Tibial nerve (tissue), 4 donors: ENCODE data around the gene RNF8.

ENCODE experiments used
- EP300 ChIP-seq, 2 donors: sonication (generic); formaldehyde crosslinking; IDR thresholded peaks; one replicate each; pipeline ENCODE4 v1.6.1; 2017; ENCODE audit warnings: antibody characterized with exemption in 2 of 2, mild to moderate bottlenecking in 1 of 2
- POLR2A ChIP-seq, 2 donors: fragments of 450-650 bp; IDR thresholded peaks; one replicate each; pipeline ENCODE4 v1.6.1; 2017; ENCODE audit warnings: antibody characterized with exemption in 2 of 2, mild to moderate bottlenecking in 2 of 2, moderate library complexity in 2 of 2
- TF ChIP-seq, protein P1 (sequence below), 5 experiments: fragments of 200-600 bp in 3 of 5; fragments of 450-650 bp in 2 of 5; sonication (generic) in 3 of 5; IDR thresholded peaks; one replicate each; pipeline ENCODE4 v1.5.1; 2016 to 2019; ENCODE audit warnings: antibody characterized with exemption in 5 of 5, mild to moderate bottlenecking in 3 of 5, moderate library complexity in 2 of 5

DNA sequence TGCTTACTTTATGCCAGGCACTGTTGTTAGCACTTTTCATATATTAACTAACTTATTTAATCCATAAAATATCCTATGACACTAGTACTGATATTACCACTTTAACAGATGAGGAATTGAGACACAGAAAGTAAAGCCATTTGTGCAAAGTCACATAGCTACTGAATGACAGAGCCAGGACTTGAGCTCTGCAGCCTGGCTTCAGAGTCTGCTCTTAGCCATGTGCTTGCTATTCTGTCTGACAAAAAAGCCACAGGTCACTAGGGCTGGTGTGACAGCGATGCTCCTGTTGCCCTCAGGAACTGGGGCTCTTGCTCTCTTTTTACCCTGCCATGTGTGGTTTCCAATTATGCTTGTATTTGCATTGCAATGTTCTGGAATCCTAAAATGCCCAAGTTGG, 44.7 kb upstream of the RNF8 start:
- TF ChIP-seq POLR2A (IDR thresholded peaks at IDR 0.05) (no peak), EP300 (IDR thresholded peaks at IDR 0.05) (no peak)
- TF ChIP-seq, protein P1, sequence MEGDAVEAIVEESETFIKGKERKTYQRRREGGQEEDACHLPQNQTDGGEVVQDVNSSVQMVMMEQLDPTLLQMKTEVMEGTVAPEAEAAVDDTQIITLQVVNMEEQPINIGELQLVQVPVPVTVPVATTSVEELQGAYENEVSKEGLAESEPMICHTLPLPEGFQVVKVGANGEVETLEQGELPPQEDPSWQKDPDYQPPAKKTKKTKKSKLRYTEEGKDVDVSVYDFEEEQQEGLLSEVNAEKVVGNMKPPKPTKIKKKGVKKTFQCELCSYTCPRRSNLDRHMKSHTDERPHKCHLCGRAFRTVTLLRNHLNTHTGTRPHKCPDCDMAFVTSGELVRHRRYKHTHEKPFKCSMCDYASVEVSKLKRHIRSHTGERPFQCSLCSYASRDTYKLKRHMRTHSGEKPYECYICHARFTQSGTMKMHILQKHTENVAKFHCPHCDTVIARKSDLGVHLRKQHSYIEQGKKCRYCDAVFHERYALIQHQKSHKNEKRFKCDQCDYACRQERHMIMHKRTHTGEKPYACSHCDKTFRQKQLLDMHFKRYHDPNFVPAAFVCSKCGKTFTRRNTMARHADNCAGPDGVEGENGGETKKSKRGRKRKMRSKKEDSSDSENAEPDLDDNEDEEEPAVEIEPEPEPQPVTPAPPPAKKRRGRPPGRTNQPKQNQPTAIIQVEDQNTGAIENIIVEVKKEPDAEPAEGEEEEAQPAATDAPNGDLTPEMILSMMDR (IDR thresholded peaks at IDR 0.05): no peak
